B cell (primary cell): ENCODE results near the gene MAGEB10. TPM values are rescaled to one million over a fixed set of nuclear protein-coding genes. Genes with fewer than 3 reads are reported as not detected.

Experiments used
- ATAC-seq: fragments of 200-7000 bp; cut with Tn5 transposase; one replicate; pipeline ENCODE4 v1.10.0; 2021; ENCODE audit warnings: low read depth, mild to moderate bottlenecking, moderate number of reproducible peaks, moderate library complexity
- CTCF ChIA-PET: fragments of 350-600 bp; sonication (Branson Sonifier 250); formaldehyde crosslinking; loops from one replicate; lab custom pipeline; 2021; ENCODE audit warnings: antibody characterized with exemption, inconsistent platforms; lab: Charles Lee
- POLR2A ChIA-PET: fragments of 350-600 bp; sonication (Branson Sonifier 250); formaldehyde crosslinking; loops from one replicate; lab custom pipeline; 2021; ENCODE audit warnings: antibody characterized with exemption; lab: Charles Lee
- DNase-seq: peaks from one replicate; pipeline ENCODE4 v3.0.0; 2013
- H2AFZ ChIP-seq: 2 replicates; pipeline ENCODE4 v1.6.1; 2012; ENCODE audit warnings: mild to moderate bottlenecking, low read depth, low read length; ENCODE audit not compliant: insufficient read depth, poor library complexity, severe bottlenecking
- H3K27ac ChIP-seq, 2 donors: 1 replicate in 1 of 2; 2 replicates in 1 of 2; pipeline ENCODE4 v1.5.1; 2012 to 2013; ENCODE audit warnings: low read length in 2 of 2, mild to moderate bottlenecking in 2 of 2, moderate library complexity in 1 of 2
- H3K27me3 ChIP-seq, 4 experiments: fragments of 200-600 bp in 1 of 4; sonication (generic) in 1 of 4; replicated peaks in 1 of 4; 1 replicate in 2 of 4; 2 replicates in 2 of 4; pipeline versions ENCODE4 v1.6.1 to v1.7.0; 2013 to 2016; ENCODE audit warnings: low read length in 3 of 4, mild to moderate bottlenecking in 2 of 4, mixed read lengths in 1 of 4, moderate library complexity in 1 of 4; ENCODE audit not compliant: insufficient read depth in 4 of 4, control insufficient read depth in 3 of 4; ENCODE audit errors: control extremely low read depth in 1 of 4
- H3K36me3 ChIP-seq, 2 experiments: replicated peaks in 1 of 2; 1 replicate in 1 of 2; 2 replicates in 1 of 2; pipeline versions ENCODE4 v1.6.1 to v1.7.1; 2013; ENCODE audit warnings: low read length in 1 of 2; ENCODE audit not compliant: insufficient read depth in 2 of 2, control insufficient read depth in 1 of 2; ENCODE audit errors: control extremely low read depth in 1 of 2, extremely low read depth in 1 of 2
- H3K4me1 ChIP-seq, 2 donors: fragments of 200-600 bp in 1 of 2; sonication (generic) in 1 of 2; 1 replicate in 1 of 2; 2 replicates in 1 of 2; pipeline versions ENCODE4 v1.5.1 to v1.6.1; 2013 to 2017; ENCODE audit warnings: low read length in 2 of 2; ENCODE audit not compliant: control insufficient read depth in 2 of 2, insufficient read depth in 2 of 2
- H3K4me2 ChIP-seq: replicated peaks from 2 replicates; pipeline ENCODE3; 2012; ENCODE audit warnings: mild to moderate bottlenecking, low read depth, low read length; ENCODE audit not compliant: poor library complexity, severe bottlenecking
- H3K4me3 ChIP-seq, 5 experiments: fragments of 200-600 bp in 1 of 5; sonication (generic) in 1 of 5; 1 replicate in 3 of 5; 2 replicates in 2 of 5; pipeline versions ENCODE4 v1.5.1 to v1.7.0; 2011 to 2016; ENCODE audit warnings: low read length in 4 of 5, mild to moderate bottlenecking in 4 of 5, low read depth in 2 of 5, control low read depth in 1 of 5, moderate library complexity in 1 of 5; ENCODE audit not compliant: insufficient read depth in 1 of 5; ENCODE audit errors: control extremely low read depth in 1 of 5, extremely low read depth in 1 of 5
- H3K79me2 ChIP-seq: fragments of 200-600 bp; sonication (generic); one replicate; pipeline ENCODE4 v1.6.0; 2016; ENCODE audit warnings: low read length; ENCODE audit not compliant: control insufficient read depth, insufficient read depth
- H3K9ac ChIP-seq: fragments of 200-600 bp; sonication (generic); 2 replicates; pipeline ENCODE4 v1.6.1; 2017; ENCODE audit warnings: mild to moderate bottlenecking, low read length, moderate library complexity
- H3K9me3 ChIP-seq, 3 donors: one replicate each; pipeline versions ENCODE4 v1.6.1 to v1.7.1; 2013; ENCODE audit warnings: low read length in 2 of 3; ENCODE audit not compliant: control insufficient read depth in 2 of 3, insufficient read depth in 1 of 3; ENCODE audit errors: control extremely low read depth in 1 of 3
- H4K20me1 ChIP-seq: 2 replicates; pipeline ENCODE4 v1.6.0; 2012; ENCODE audit warnings: mild to moderate bottlenecking, low read length; ENCODE audit not compliant: insufficient read depth, control insufficient read depth, poor library complexity, severe bottlenecking
- H3K27ac Mint-ChIP-seq: one replicate; pipeline ENCODE4 v1.8.0; 2021; ENCODE audit warnings: mixed read lengths
- H3K27me3 Mint-ChIP-seq: one replicate; pipeline ENCODE4 v1.8.0; 2021; ENCODE audit warnings: mixed read lengths
- H3K4me1 Mint-ChIP-seq: one replicate; pipeline ENCODE4 v1.8.0; 2021; ENCODE audit warnings: mixed read lengths
- H3K4me3 Mint-ChIP-seq: one replicate; pipeline ENCODE4 v1.8.0; 2021; ENCODE audit warnings: mixed read lengths
- H3K9me3 Mint-ChIP-seq: one replicate; pipeline ENCODE4 v1.8.0; 2022; ENCODE audit warnings: mixed read lengths; ENCODE audit not compliant: insufficient read depth
- CTCF ChIP-seq: fragments of 200-600 bp; IDR thresholded peaks from one replicate; pipeline ENCODE4 v1.8.0; 2022; ENCODE audit warnings: antibody characterized with exemption, mild to moderate bottlenecking
- EZH2 ChIP-seq: IDR thresholded peaks from 2 replicates; pipeline ENCODE4 v1.6.1; 2012; ENCODE audit warnings: borderline replicate concordance, low read depth, mild to moderate bottlenecking, moderate library complexity, low read length; ENCODE audit not compliant: insufficient read depth, poor library complexity, severe bottlenecking
- WGBS: methylation state at CpG from one replicate; pipeline ENCODE4 v1.1.5; 2013; ENCODE audit warnings: missing lambda C conversion rate; ENCODE audit not compliant: insufficient coverage; 5-methylcytosine and 5-hydroxymethylcytosine counted together
- intact Hi-C: fragments of 100-400 bp; cut with micrococcal nuclease; formaldehyde crosslinking; loops from one replicate; pipeline ENCODE4 v1.10.0; 2022
- polyA plus RNA-seq: library from polyadenylated mRNA; depleted of rRNA; stranded (reverse); fragments of >200 nt; gene quantifications from 2 replicates; pipeline ENCODE4 v1.2.3, GENCODE V29; 2012
- total RNA-seq, 2 donors: library from RNA; stranded (reverse); fragments of 120-200 nt in 1 of 2; gene quantifications; 1 replicate in 1 of 2; 2 replicates in 1 of 2; pipeline versions ENCODE4 v1.2.3 to v1.2.4, GENCODE V29; 2013 to 2022

Gene MAGEB10
- total and polyA plus RNA-seq, 2 donors (not counting 1 experiment from before 2014, with no cell fraction given) = not detected

GRCh38 chrX:27815209-27815608 lies 7.4 kb downstream of the MAGEB10 start:
- H3K36me3 ChIP-seq = no peaks in the 10 kb centered on the region
- no peak overlapping the region for H3K4me2 ChIP-seq
- intact Hi-C loops = no loop called here
- H3K27me3 ChIP-seq = no peaks in the 10 kb centered on the region
- no peaks in the 10 kb centered on the region for H4K20me1 ChIP-seq
- H3K4me1 ChIP-seq = no peaks in the 10 kb centered on the region
- ATAC-seq = no peak
- H3K9ac ChIP-seq = no peak overlapping the region
- H3K4me1 Mint-ChIP-seq = no peaks in the 10 kb centered on the region
- no peak for DNase-seq
- H3K27ac Mint-ChIP-seq = no peak overlapping the region
- no peak overlapping the region for H3K27ac ChIP-seq
- no peaks in the 10 kb centered on the region for H3K9me3 ChIP-seq
- H3K79me2 ChIP-seq = no peaks in the 10 kb centered on the region
- TF ChIP-seq CTCF (no peak), EZH2 (no peak)
- peaks cover 2% of the 10 kb centered on the region for H3K9me3 Mint-ChIP-seq
- H2AFZ ChIP-seq = no peak overlapping the region
- H3K27me3 Mint-ChIP-seq = no peaks in the 10 kb centered on the region
- ChIA-PET POLR2A (no interaction called here), CTCF (no interaction called here)
- no peak overlapping the region for H3K4me3 Mint-ChIP-seq
- no peak overlapping the region for H3K4me3 ChIP-seq

DNA sequence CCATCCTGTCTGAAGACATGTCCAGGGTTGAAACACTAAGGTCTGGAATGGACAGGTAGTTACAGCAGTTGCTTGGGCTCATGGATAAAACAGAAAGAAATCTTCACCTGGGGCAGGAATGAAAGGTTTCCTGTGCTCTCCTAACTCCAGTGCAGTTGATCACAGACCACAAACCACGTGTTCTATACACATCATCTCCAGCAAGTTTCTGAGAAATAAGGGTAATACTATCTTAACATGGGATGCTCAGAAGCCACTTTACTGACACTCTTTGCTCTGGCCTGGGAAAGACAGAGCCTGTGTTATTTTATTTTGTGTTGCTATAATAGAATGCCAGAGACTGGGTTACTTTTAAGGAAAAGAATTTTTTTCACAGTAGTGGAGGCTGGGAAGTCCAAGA lies 16.0 kb downstream of the MAGEB10 start:
- H3K9me3 ChIP-seq = no peaks in the 10 kb centered on the region
- H3K27me3 ChIP-seq = no peaks in the 10 kb centered on the region
- ChIA-PET POLR2A (no interaction called here), CTCF (no interaction called here)
- DNase-seq (no peak), ATAC-seq (no peak)
- no peak overlapping the region for H3K27ac ChIP-seq
- H3K4me1 Mint-ChIP-seq = no peaks in the 10 kb centered on the region
- no peak for TF ChIP-seq CTCF
- no peak for TF ChIP-seq EZH2
- no peaks in the 10 kb centered on the region for H4K20me1 ChIP-seq
- intact Hi-C loops = no loop called here
- no peak overlapping the region for H3K4me2 ChIP-seq
- H3K4me3 Mint-ChIP-seq = no peak overlapping the region
- no peak overlapping the region for H3K9ac ChIP-seq
- H3K79me2 ChIP-seq = no peaks in the 10 kb centered on the region
- no CpG with 5 or more reads among the region's 1 CpG for WGBS
- H3K9me3 Mint-ChIP-seq = peaks cover 2% of the 10 kb centered on the region
- no peak overlapping the region for H2AFZ ChIP-seq
- H3K4me1 ChIP-seq = no peaks in the 10 kb centered on the region
- H3K4me3 ChIP-seq = no peak overlapping the region
- no peak overlapping the region for H3K27ac Mint-ChIP-seq
- no peaks in the 10 kb centered on the region for H3K36me3 ChIP-seq
- no peaks in the 10 kb centered on the region for H3K27me3 Mint-ChIP-seq
